Measurements from ENCODE around the gene GPN2.
"Not testable (repeated sequence)": the region's sequence is repeated elsewhere in the genome, so short reads cannot be mapped to it uniquely, and the experiment has no call there.

Gene GPN2

DNA sequence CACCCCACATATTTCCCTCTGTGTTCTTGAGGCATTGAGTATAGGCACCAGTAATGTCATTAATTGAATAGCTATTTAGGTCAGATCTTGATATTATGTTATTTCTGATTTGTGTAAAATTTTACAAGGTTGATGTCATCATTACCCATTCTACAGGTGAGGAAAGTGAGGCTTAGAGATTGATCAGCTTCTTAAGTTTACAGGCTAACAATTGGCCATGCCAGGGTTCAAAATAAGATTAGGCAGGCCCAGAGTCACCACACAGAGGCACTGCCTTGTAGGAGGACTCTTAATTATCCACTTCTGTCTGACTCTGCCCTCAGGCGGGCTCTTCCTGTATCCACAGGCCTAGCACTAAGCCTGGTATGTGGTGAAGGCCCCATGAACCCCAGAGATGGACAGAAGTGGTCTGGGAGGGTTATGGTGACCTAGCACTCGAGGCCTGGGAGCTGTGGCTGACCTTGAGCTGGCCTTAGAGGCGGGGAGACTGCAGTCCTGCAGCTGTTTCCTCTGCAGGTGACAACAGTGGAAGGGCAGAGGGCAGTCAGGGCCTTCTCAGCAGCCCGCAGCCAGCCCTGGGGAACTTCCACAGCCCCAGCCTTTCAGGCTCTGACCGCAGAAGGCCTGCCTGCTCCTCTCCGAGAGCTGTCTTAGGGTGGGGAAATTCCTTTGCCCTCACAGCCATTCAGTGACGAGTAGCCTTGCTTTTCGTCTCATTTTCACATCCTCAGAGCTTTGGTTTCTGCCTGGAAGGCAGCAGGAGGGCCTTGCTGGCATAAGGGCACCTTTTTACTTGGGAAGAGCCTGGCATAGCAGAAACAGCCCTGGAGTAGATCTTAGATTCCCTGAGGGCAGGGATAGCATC, 51.4 kb downstream of the GPN2 start:
- TF ChIP-seq, protein P1, sequence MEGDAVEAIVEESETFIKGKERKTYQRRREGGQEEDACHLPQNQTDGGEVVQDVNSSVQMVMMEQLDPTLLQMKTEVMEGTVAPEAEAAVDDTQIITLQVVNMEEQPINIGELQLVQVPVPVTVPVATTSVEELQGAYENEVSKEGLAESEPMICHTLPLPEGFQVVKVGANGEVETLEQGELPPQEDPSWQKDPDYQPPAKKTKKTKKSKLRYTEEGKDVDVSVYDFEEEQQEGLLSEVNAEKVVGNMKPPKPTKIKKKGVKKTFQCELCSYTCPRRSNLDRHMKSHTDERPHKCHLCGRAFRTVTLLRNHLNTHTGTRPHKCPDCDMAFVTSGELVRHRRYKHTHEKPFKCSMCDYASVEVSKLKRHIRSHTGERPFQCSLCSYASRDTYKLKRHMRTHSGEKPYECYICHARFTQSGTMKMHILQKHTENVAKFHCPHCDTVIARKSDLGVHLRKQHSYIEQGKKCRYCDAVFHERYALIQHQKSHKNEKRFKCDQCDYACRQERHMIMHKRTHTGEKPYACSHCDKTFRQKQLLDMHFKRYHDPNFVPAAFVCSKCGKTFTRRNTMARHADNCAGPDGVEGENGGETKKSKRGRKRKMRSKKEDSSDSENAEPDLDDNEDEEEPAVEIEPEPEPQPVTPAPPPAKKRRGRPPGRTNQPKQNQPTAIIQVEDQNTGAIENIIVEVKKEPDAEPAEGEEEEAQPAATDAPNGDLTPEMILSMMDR (conservative IDR thresholded peaks at IDR 0.05; ENCODE audit: low read length) = no peak
- H3K4me3 ChIP-seq (ENCODE audit: low read length) = no peak overlapping the region
- no peak for DNase-seq (ENCODE audit: low read depth)

- not testable (repeated sequence) for H3K4me3 ChIP-seq (ENCODE audit: low read length); DNase-seq (ENCODE audit: low read depth)
Measured at GRCh38 chr1:26837665-26838064, 52.4 kb downstream of the GPN2 start.

DNA sequence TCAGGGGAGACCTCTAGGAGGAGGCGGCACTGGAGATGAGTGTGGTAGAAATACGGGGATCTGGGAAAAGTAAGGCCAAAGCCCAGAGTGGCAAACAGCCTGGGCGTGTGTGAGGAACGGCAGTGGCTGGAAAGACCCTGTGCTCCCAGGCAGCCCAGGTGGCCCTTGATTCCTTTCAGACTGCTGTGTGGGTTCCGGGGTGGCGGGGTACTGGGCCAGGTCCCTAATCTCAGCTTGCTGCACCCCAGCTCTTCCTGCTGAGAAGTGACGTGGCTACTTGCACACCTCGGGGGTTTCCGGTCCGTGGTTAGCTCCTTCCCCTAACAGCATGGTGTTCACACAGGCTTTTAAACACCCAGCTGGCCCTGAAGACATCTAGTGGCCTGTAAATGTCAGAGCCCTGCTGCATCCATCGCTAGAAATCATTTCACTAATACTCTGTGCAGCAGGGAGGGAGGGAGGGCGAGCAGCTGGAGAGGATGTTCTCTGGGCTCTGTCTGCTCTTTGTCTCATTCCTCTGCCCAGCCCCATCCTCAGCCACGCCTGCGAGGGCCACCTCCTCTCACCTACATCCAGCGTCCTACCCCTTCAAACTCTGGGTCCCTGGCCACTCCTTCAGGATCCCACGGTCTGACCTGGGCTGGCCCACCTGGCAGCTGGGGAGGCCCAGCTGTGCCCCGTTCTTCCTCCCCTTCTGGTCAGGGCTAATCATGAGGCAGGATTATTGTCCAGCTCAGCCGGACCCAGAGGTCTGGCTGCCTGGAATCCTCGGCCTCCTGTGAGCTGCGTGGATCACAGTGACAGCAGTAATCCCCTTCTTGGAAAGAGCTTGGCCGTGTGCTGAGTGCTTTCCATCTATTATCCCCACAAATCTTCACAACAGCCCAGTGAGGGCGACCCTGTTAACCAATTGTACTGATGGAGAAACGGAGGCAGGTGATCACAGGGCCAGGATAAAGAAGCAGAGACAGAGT, 56.4 kb downstream of the GPN2 start:
- TF ChIP-seq, protein P1 (conservative IDR thresholded peaks at IDR 0.05; ENCODE audit: low read length) = no peak
- DNase-seq (ENCODE audit: low read depth) = no peak
- no peak overlapping the region for H3K4me3 ChIP-seq (ENCODE audit: low read length)

GRCh38 chr1:26832249-26832960, 57.7 kb downstream of the GPN2 start:
- no peak for DNase-seq (ENCODE audit: low read depth)
- no peak overlapping the region for H3K4me3 ChIP-seq (ENCODE audit: low read length)
- TF ChIP-seq, protein P1 (conservative IDR thresholded peaks at IDR 0.05; ENCODE audit: low read length) = no peak

- no peak overlapping the region for H3K4me3 ChIP-seq (ENCODE audit: low read length)
- TF ChIP-seq, protein P1 (conservative IDR thresholded peaks at IDR 0.05; ENCODE audit: low read length) = no peak
- DNase-seq (ENCODE audit: low read depth) = peak; percentile 22
Measured at GRCh38 chr1:26831546-26832248, 58.4 kb downstream of the GPN2 start.

DNA sequence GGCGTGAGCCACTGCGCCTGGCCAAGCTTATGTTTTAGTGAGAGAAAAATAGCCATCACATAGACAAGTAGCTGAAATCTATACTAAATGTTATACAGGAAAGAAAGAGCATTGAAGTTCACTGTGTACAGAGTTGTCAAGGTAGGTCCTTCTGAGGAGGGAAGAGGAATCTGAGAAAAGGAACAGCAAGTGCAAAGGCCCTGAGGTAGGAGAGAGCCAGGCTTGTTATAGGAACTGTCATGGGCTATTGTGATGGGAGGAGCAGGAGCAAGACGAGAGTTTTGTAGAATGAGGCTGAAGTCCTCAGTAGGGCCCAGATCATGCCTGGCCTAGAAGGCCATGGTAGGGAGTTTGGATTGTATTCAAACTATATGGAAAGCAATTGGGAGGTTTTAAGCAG, 59.0 kb downstream of the GPN2 start:
- TF ChIP-seq, protein P1 (conservative IDR thresholded peaks at IDR 0.05; ENCODE audit: low read length) = no peak
- no peak overlapping the region for H3K4me3 ChIP-seq (ENCODE audit: low read length)
- DNase-seq (ENCODE audit: low read depth) = no peak

Data from AG10803 (cell line).